Vagina (tissue), 2 donors: ENCODE measurements around the gene IFNW1. TPM values are rescaled to one million over a fixed set of nuclear protein-coding genes. Genes with fewer than 3 reads are reported as not detected.
"Not testable (repeated sequence)": the region's sequence is repeated elsewhere in the genome, so short reads cannot be mapped to it uniquely, and the experiment has no call there.

ENCODE experiments used
- DNase-seq, 2 donors: peaks; one replicate each; pipeline ENCODE4 v3.0.0-alpha.2; 2017; ENCODE audit errors: extremely low spot score in 2 of 2
- H3K27ac ChIP-seq: fragments of 200-600 bp; sonication (generic); one replicate; pipeline ENCODE4 v1.5.1; 2019
- H3K27me3 ChIP-seq: fragments of 200-600 bp; sonication (generic); one replicate; pipeline ENCODE4 v1.5.1; 2019
- H3K36me3 ChIP-seq, 2 donors: fragments of 200-600 bp; sonication (generic); one replicate each; pipeline ENCODE4 v1.5.1; 2017 to 2019
- H3K4me1 ChIP-seq: fragments of 200-600 bp; sonication (generic); one replicate; pipeline ENCODE4 v1.5.1; 2019
- H3K4me3 ChIP-seq, 2 donors: fragments of 200-600 bp; sonication (generic); 1 replicate in 1 of 2; 2 replicates in 1 of 2; pipeline ENCODE4 v1.5.1; 2016 to 2019
- H3K9me3 ChIP-seq: fragments of 200-600 bp; sonication (generic); one replicate; pipeline ENCODE4 v1.5.1; 2019
- CTCF ChIP-seq, 3 experiments: fragments of 450-650 bp in 2 of 3; fragments of 200-600 bp in 1 of 3; sonication (generic) in 1 of 3; IDR thresholded peaks; one replicate each; pipeline ENCODE4 v1.5.1; 2017 to 2019; ENCODE audit warnings: antibody characterized with exemption in 3 of 3, mild to moderate bottlenecking in 2 of 3, moderate library complexity in 2 of 3
- POLR2A ChIP-seq, 2 donors: fragments of 450-650 bp; IDR thresholded peaks; one replicate each; pipeline ENCODE4 v1.6.1; 2017; ENCODE audit warnings: antibody characterized with exemption in 2 of 2, mild to moderate bottlenecking in 2 of 2, moderate library complexity in 2 of 2
- POLR2AphosphoS5 ChIP-seq, 2 donors: sonication (generic); formaldehyde crosslinking; IDR thresholded peaks; one replicate each; pipeline ENCODE4 v1.9.0; 2017; ENCODE audit warnings: antibody characterized with exemption in 2 of 2, mild to moderate bottlenecking in 2 of 2, low read depth in 1 of 2; ENCODE audit not compliant: insufficient read depth in 1 of 2
- intact Hi-C: fragments of 100-400 bp; cut with DNase I; formaldehyde crosslinking; loops from one replicate; pipeline ENCODE4 v1.15.1; 2023
- total RNA-seq: library from RNA; depleted of rRNA; stranded (reverse); fragments of >200 nt; gene quantifications from one replicate; pipeline ENCODE4 v1.2.3, GENCODE V29; 2016

Gene IFNW1
- total RNA-seq, 1 donor from 2014 or later = not detected

GRCh38 chr9:21144603-21145002, 3.0 kb upstream of the IFNW1 start:
- Histone ChIP-seq H3K4me1 (no peaks in the 10 kb centered on the region), H3K9me3 (no peaks in the 10 kb centered on the region), H3K4me3 (no peak overlapping the region), H3K36me3 (no peaks in the 10 kb centered on the region), H3K27ac (no peak overlapping the region), H3K27me3 (no peaks in the 10 kb centered on the region)
- no peak for TF ChIP-seq POLR2A (IDR thresholded peaks at IDR 0.05)
- no peak for TF ChIP-seq POLR2AphosphoS5 (IDR thresholded peaks at IDR 0.05; ENCODE audit: insufficient read depth in 1 of 2, low read depth in 1 of 2)
- TF ChIP-seq CTCF (IDR thresholded peaks at IDR 0.05) = no peak
- no peak for DNase-seq
- intact Hi-C loops = no loop called here

GRCh38 chr9:21137020-21137419, 4.6 kb downstream of the IFNW1 start:
- no peaks in the 10 kb centered on the region for H3K4me1 ChIP-seq
- no peaks in the 10 kb centered on the region for H3K36me3 ChIP-seq
- H3K27me3 ChIP-seq = no peaks in the 10 kb centered on the region
- no peak for DNase-seq
- intact Hi-C loops = loop anchor here (5.0 kb wide), 1 partner anchor 940 kb away; no protein-coding TSS in a partner anchor
- H3K9me3 ChIP-seq = no peaks in the 10 kb centered on the region
- TF ChIP-seq CTCF (IDR thresholded peaks at IDR 0.05) (no peak), POLR2AphosphoS5 (IDR thresholded peaks at IDR 0.05; ENCODE audit: insufficient read depth in 1 of 2, low read depth in 1 of 2) (no peak), POLR2A (IDR thresholded peaks at IDR 0.05) (no peak)
- H3K4me3 ChIP-seq = no peak overlapping the region
- H3K27ac ChIP-seq = no peak overlapping the region

GRCh38 chr9:21135736-21136135, 5.9 kb downstream of the IFNW1 start:
- Histone ChIP-seq H3K27me3 (no peaks in the 10 kb centered on the region), H3K27ac (no peak overlapping the region), H3K36me3 (no peaks in the 10 kb centered on the region), H3K4me1 (no peaks in the 10 kb centered on the region), H3K9me3 (no peaks in the 10 kb centered on the region), H3K4me3 (no peak overlapping the region)
- TF ChIP-seq POLR2AphosphoS5 (IDR thresholded peaks at IDR 0.05; ENCODE audit: insufficient read depth in 1 of 2, low read depth in 1 of 2) (no peak), POLR2A (IDR thresholded peaks at IDR 0.05) (no peak), CTCF (IDR thresholded peaks at IDR 0.05) (no peak)
- DNase-seq = no peak
- intact Hi-C loops = loop anchor here (5.0 kb wide), 1 partner anchor 942 kb away; no protein-coding TSS in a partner anchor

- H3K4me3 ChIP-seq, DNase-seq, H3K27me3 ChIP-seq, H3K36me3 ChIP-seq, H3K9me3 ChIP-seq, intact Hi-C loops, H3K27ac ChIP-seq, H3K4me1 ChIP-seq: not testable (repeated sequence)
These were observed 13.4 kb downstream of the IFNW1 start for GRCh38 chr9:21128186-21128585.

- Histone ChIP-seq H3K27ac (no peak overlapping the region), H3K4me3 (no peak overlapping the region), H3K36me3 (no peaks in the 10 kb centered on the region), H3K27me3 (no peaks in the 10 kb centered on the region), H3K9me3 (no peaks in the 10 kb centered on the region), H3K4me1 (no peaks in the 10 kb centered on the region)
- DNase-seq = no peak
- TF ChIP-seq CTCF (IDR thresholded peaks at IDR 0.05) (no peak), POLR2A (IDR thresholded peaks at IDR 0.05) (no peak), POLR2AphosphoS5 (IDR thresholded peaks at IDR 0.05; ENCODE audit: insufficient read depth in 1 of 2, low read depth in 1 of 2) (no peak)
- intact Hi-C loops = no loop called here
These were observed 19.9 kb downstream of the IFNW1 start for GRCh38 chr9:21121595-21122251.
